ENCODE data around the gene DNAJA1.
A peak's percentile ranks its signal among the peaks of the same experiment; 100 is the strongest.

DNAJA1 gene

DNA sequence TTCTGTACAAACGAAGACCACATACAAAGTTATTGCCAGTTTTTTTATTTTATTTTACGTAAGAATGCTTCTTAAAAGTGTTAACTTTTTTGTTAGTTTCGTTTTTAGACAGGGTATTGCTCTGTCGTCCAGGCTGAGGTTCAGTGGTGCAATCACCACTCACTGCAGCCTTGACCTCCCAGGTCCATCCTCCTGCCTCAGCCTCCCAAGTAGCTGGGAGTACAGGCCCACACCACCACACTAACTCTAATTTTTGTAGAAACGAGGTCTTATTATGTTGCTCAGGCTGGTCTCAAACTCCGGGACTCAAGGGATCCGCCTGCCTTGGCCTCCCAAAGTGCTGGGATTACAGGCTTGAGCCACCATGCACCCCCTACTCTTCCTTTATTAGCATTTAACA is 2.3 kb upstream of the DNAJA1 start:
- H2BK5ac ChIP-seq (ENCODE audit: low read depth, low read length, poor library complexity, severe bottlenecking): no peak overlapping the region
- H3K27me3 ChIP-seq (ENCODE audit: control insufficient read depth in 1 of 2, insufficient read depth in 1 of 2, low read length in 2 of 2): no peaks in the 10 kb centered on the region
- peaks cover 15 to 34% of the 10 kb centered on the region in 2 experiments for H3K36me3 ChIP-seq (ENCODE audit: control insufficient read depth in 1 of 2, insufficient read depth in 2 of 2, low read depth in 1 of 2, low read length in 2 of 2)
- peak overlapping the region in 1 of 2 experiments; percentile 27 for H3K4me3 ChIP-seq (ENCODE audit: insufficient read depth in 1 of 2, low read depth in 1 of 2, low read length in 2 of 2)
- no peak for DNase-seq
- H3K79me1 ChIP-seq (replicated peaks; ENCODE audit: low read length, poor library complexity, severe bottlenecking): peaks cover 18% of the 10 kb centered on the region
- no peak overlapping the region for H4K91ac ChIP-seq (ENCODE audit: low read length)
- H2AK5ac ChIP-seq (ENCODE audit: low read length, severe bottlenecking): no peak overlapping the region
- H2AFZ ChIP-seq (ENCODE audit: low read depth, low read length): no peak overlapping the region
- no peak overlapping the region for H2BK12ac ChIP-seq (ENCODE audit: low read length in 2 of 2)
- H3K27ac ChIP-seq (ENCODE audit: low read length, poor library complexity, severe bottlenecking): no peak overlapping the region
- no peak overlapping the region for H4K8ac ChIP-seq (ENCODE audit: low read length)
- peaks cover 15% of the 10 kb centered on the region for H3K4me1 ChIP-seq (ENCODE audit: control insufficient read depth, insufficient read depth, low read depth, low read length)
- no peak overlapping the region for H3K18ac ChIP-seq (ENCODE audit: low read depth in 1 of 2, low read length in 2 of 2)
- no peak overlapping the region for H2BK15ac ChIP-seq (ENCODE audit: low read depth, poor library complexity, severe bottlenecking)
- WGBS: 94% methylated on average over 6 of the region's 7 CpGs
- no peak overlapping the region for H3K4me2 ChIP-seq (ENCODE audit: low read length, poor library complexity, severe bottlenecking)
- H3K9ac ChIP-seq (ENCODE audit: low read length): peak overlapping the region; percentile 42
- no peak overlapping the region for H2BK120ac ChIP-seq (ENCODE audit: low read depth, low read length)
- peak overlapping the region in 1 of 2 experiments; percentile 14 for H3K23ac ChIP-seq (ENCODE audit: low read length in 2 of 2)
- no peak overlapping the region for H3K4ac ChIP-seq (ENCODE audit: low read depth in 1 of 2, low read length in 2 of 2)
- H3K14ac ChIP-seq (ENCODE audit: low read length in 2 of 2): no peak overlapping the region
- no peaks in the 10 kb centered on the region for H3K9me3 ChIP-seq (ENCODE audit: control insufficient read depth, low read length)

GRCh38 chr9:33023661-33024060 is 1.4 kb upstream of the DNAJA1 start:
- Histone ChIP-seq H3K23ac (ENCODE audit: low read length in 2 of 2) (no peak overlapping the region), H2BK5ac (ENCODE audit: low read depth, low read length, poor library complexity, severe bottlenecking) (no peak overlapping the region), H2AFZ (ENCODE audit: low read depth, low read length) (no peak overlapping the region), H3K4me3 (ENCODE audit: insufficient read depth in 1 of 2, low read depth in 1 of 2, low read length in 2 of 2) (peak overlapping the region in 1 of 2 experiments; percentile 99), H3K36me3 (ENCODE audit: control insufficient read depth in 1 of 2, insufficient read depth in 2 of 2, low read depth in 1 of 2, low read length in 2 of 2) (peaks cover 15 to 41% of the 10 kb centered on the region in 2 experiments), H4K91ac (ENCODE audit: low read length) (no peak overlapping the region), H2BK15ac (ENCODE audit: low read depth, poor library complexity, severe bottlenecking) (no peak overlapping the region), H2AK5ac (ENCODE audit: low read length, severe bottlenecking) (no peak overlapping the region), H2BK120ac (ENCODE audit: low read depth, low read length) (no peak overlapping the region), H4K8ac (ENCODE audit: low read length) (no peak overlapping the region), H3K79me1 (replicated peaks; ENCODE audit: low read length, poor library complexity, severe bottlenecking) (peaks cover 17% of the 10 kb centered on the region), H3K18ac (ENCODE audit: low read depth in 1 of 2, low read length in 2 of 2) (no peak overlapping the region), H3K9ac (ENCODE audit: low read length) (peak overlapping the region; percentile 100), H3K4ac (ENCODE audit: low read depth in 1 of 2, low read length in 2 of 2) (no peak overlapping the region), H3K27me3 (ENCODE audit: control insufficient read depth in 1 of 2, insufficient read depth in 1 of 2, low read length in 2 of 2) (no peaks in the 10 kb centered on the region), H2BK12ac (ENCODE audit: low read length in 2 of 2) (no peak overlapping the region), H3K14ac (ENCODE audit: low read length in 2 of 2) (no peak overlapping the region), H3K9me3 (ENCODE audit: control insufficient read depth, low read length) (no peaks in the 10 kb centered on the region), H3K4me1 (ENCODE audit: control insufficient read depth, insufficient read depth, low read depth, low read length) (peaks cover 15% of the 10 kb centered on the region), H3K4me2 (ENCODE audit: low read length, poor library complexity, severe bottlenecking) (peak overlapping the region; percentile 83), H3K27ac (ENCODE audit: low read length, poor library complexity, severe bottlenecking) (no peak overlapping the region)
- DNase-seq: no peak
- WGBS: 95% methylated on average over 4 of the region's 4 CpGs

- Histone ChIP-seq H3K36me3 (ENCODE audit: control insufficient read depth in 1 of 2, insufficient read depth in 2 of 2, low read depth in 1 of 2, low read length in 2 of 2) (peaks cover 15 to 45% of the 10 kb centered on the region in 2 experiments), H3K27me3 (ENCODE audit: control insufficient read depth in 1 of 2, insufficient read depth in 1 of 2, low read length in 2 of 2) (no peaks in the 10 kb centered on the region), H2BK12ac (ENCODE audit: low read length in 2 of 2) (no peak overlapping the region), H2BK5ac (ENCODE audit: low read depth, low read length, poor library complexity, severe bottlenecking) (no peak overlapping the region), H3K18ac (ENCODE audit: low read depth in 1 of 2, low read length in 2 of 2) (peak overlapping the region; percentile 4 to 44), H3K9ac (ENCODE audit: low read length) (peak overlapping the region; percentile 100), H3K4me3 (ENCODE audit: insufficient read depth in 1 of 2, low read depth in 1 of 2, low read length in 2 of 2) (peak overlapping the region; percentile 80 to 99), H2BK15ac (ENCODE audit: low read depth, poor library complexity, severe bottlenecking) (no peak overlapping the region), H3K4ac (ENCODE audit: low read depth in 1 of 2, low read length in 2 of 2) (peak overlapping the region; percentile 59 to 63), H3K79me1 (replicated peaks; ENCODE audit: low read length, poor library complexity, severe bottlenecking) (peaks cover 17% of the 10 kb centered on the region), H3K27ac (ENCODE audit: low read length, poor library complexity, severe bottlenecking) (peak overlapping the region; percentile 94), H3K4me2 (ENCODE audit: low read length, poor library complexity, severe bottlenecking) (peak overlapping the region; percentile 83), H3K4me1 (ENCODE audit: control insufficient read depth, insufficient read depth, low read depth, low read length) (peaks cover 15% of the 10 kb centered on the region), H3K14ac (ENCODE audit: low read length in 2 of 2) (no peak overlapping the region), H2AK5ac (ENCODE audit: low read length, severe bottlenecking) (peak overlapping the region; percentile 6), H3K23ac (ENCODE audit: low read length in 2 of 2) (no peak overlapping the region), H2AFZ (ENCODE audit: low read depth, low read length) (no peak overlapping the region), H4K91ac (ENCODE audit: low read length) (no peak overlapping the region), H3K9me3 (ENCODE audit: control insufficient read depth, low read length) (no peaks in the 10 kb centered on the region), H4K8ac (ENCODE audit: low read length) (peak overlapping the region; percentile 79), H2BK120ac (ENCODE audit: low read depth, low read length) (no peak overlapping the region)
- WGBS: 31% methylated on average over 33 of the region's 33 CpGs
- no peak for DNase-seq
These were observed 727 bp upstream of the DNAJA1 start for GRCh38 chr9:33024126-33024965.

GRCh38 chr9:33025572-33026342 is 684 bp downstream of the DNAJA1 start:
- Histone ChIP-seq H3K36me3 (ENCODE audit: control insufficient read depth in 1 of 2, insufficient read depth in 2 of 2, low read depth in 1 of 2, low read length in 2 of 2) (peaks cover 8 to 45% of the 10 kb centered on the region in 2 experiments), H2BK15ac (ENCODE audit: low read depth, poor library complexity, severe bottlenecking) (no peak overlapping the region), H3K4me2 (ENCODE audit: low read length, poor library complexity, severe bottlenecking) (peak overlapping the region; percentile 62), H3K23ac (ENCODE audit: low read length in 2 of 2) (peak overlapping the region in 1 of 2 experiments; percentile 91), H3K18ac (ENCODE audit: low read depth in 1 of 2, low read length in 2 of 2) (peak overlapping the region; percentile 74 to 100), H3K27ac (ENCODE audit: low read length, poor library complexity, severe bottlenecking) (peak overlapping the region; percentile 70), H3K14ac (ENCODE audit: low read length in 2 of 2) (peak overlapping the region in 1 of 2 experiments; percentile 100), H3K9me3 (ENCODE audit: control insufficient read depth, low read length) (no peaks in the 10 kb centered on the region), H3K4ac (ENCODE audit: low read depth in 1 of 2, low read length in 2 of 2) (peak overlapping the region; percentile 79 to 100), H3K9ac (ENCODE audit: low read length) (peak overlapping the region; percentile 100), H2AK5ac (ENCODE audit: low read length, severe bottlenecking) (no peak overlapping the region), H3K27me3 (ENCODE audit: control insufficient read depth in 1 of 2, insufficient read depth in 1 of 2, low read length in 2 of 2) (no peaks in the 10 kb centered on the region), H2BK12ac (ENCODE audit: low read length in 2 of 2) (peak overlapping the region in 1 of 2 experiments; percentile 17), H3K4me1 (ENCODE audit: control insufficient read depth, insufficient read depth, low read depth, low read length) (peaks cover 13% of the 10 kb centered on the region), H2BK5ac (ENCODE audit: low read depth, low read length, poor library complexity, severe bottlenecking) (peak overlapping the region; percentile 98), H4K8ac (ENCODE audit: low read length) (peak overlapping the region; percentile 33), H3K79me1 (replicated peaks; ENCODE audit: low read length, poor library complexity, severe bottlenecking) (peaks cover 5% of the 10 kb centered on the region), H4K91ac (ENCODE audit: low read length) (peak overlapping the region; percentile 65), H3K4me3 (ENCODE audit: insufficient read depth in 1 of 2, low read depth in 1 of 2, low read length in 2 of 2) (peak overlapping the region; percentile 99), H2BK120ac (ENCODE audit: low read depth, low read length) (peak overlapping the region; percentile 82), H2AFZ (ENCODE audit: low read depth, low read length) (no peak overlapping the region)
- 5% methylated on average over 25 of the region's 36 CpGs for WGBS
- DNase-seq: peak; percentile 78
